H1 (cell line): ENCODE measurements around the gene HMCES. TPM values are rescaled to one million over a fixed set of nuclear protein-coding genes. Genes with fewer than 3 reads are reported as not detected.

Source experiments
- CTCF ChIA-PET: fragments of 300-600 bp; sonication (Branson Sonifier 250); formaldehyde crosslinking; loops from one replicate; lab custom pipeline; 2021; ENCODE audit not compliant: partially characterized antibody; lab: Charles Lee
- POLR2A ChIA-PET: fragments of 300-600 bp; sonication (Branson Sonifier 250); formaldehyde crosslinking; loops from one replicate; lab custom pipeline; 2021; ENCODE audit warnings: inconsistent platforms; ENCODE audit not compliant: partially characterized antibody; lab: Charles Lee
- DNase-seq, 2 experiments: peaks; one replicate each; pipeline versions ENCODE4 v3.0.0 to v3.0.0-alpha.2; 2010 to 2022; ENCODE audit warnings: low spot score in 2 of 2, low read depth in 1 of 2, mixed read lengths in 1 of 2
- FAIRE-seq: peaks from 2 replicates; lab custom pipeline; 2011; peaks lifted over from hg19 to GRCh38; lab: Jason Lieb, UNC
- H2AFZ ChIP-seq: 2 replicates; pipeline ENCODE4 v1.8.1; 2012; ENCODE audit warnings: low read length, inconsistent platforms
- H2AK5ac ChIP-seq: 2 replicates; pipeline ENCODE4 v1.6.1; 2013; ENCODE audit warnings: low read depth, low read length
- H2BK120ac ChIP-seq: replicated peaks from 2 replicates; pipeline ENCODE3; 2013; ENCODE audit warnings: low read depth, low read length, inconsistent platforms
- H2BK12ac ChIP-seq: 2 replicates; pipeline ENCODE4 v1.6.1; 2013; ENCODE audit warnings: low read depth, low read length
- H2BK15ac ChIP-seq: 2 replicates; pipeline ENCODE4 v1.6.1; 2013; ENCODE audit warnings: low read length
- H2BK20ac ChIP-seq: 2 replicates; pipeline ENCODE4 v1.6.1; 2013; ENCODE audit warnings: low read length
- H2BK5ac ChIP-seq: 2 replicates; pipeline ENCODE4 v1.6.1; 2013; ENCODE audit warnings: low read depth, low read length
- H3K14ac ChIP-seq: 2 replicates; pipeline ENCODE4 v1.6.1; 2013; ENCODE audit warnings: inconsistent platforms; ENCODE audit not compliant: insufficient read length
- H3K18ac ChIP-seq: 2 replicates; pipeline ENCODE4 v1.6.1; 2013; ENCODE audit warnings: low read length; ENCODE audit errors: extremely low read depth
- H3K23ac ChIP-seq: 2 replicates; pipeline ENCODE4 v1.6.1; 2013; ENCODE audit warnings: inconsistent platforms; ENCODE audit not compliant: insufficient read length
- H3K23me2 ChIP-seq: 2 replicates; pipeline ENCODE4 v1.6.1; 2013; ENCODE audit warnings: low read depth, low read length
- H3K27ac ChIP-seq: 2 replicates; pipeline ENCODE4 v1.6.1; 2011; ENCODE audit warnings: low read depth, low read length, inconsistent platforms
- H3K27me3 ChIP-seq, 4 experiments: replicated peaks in 1 of 4; 1 replicate in 1 of 4; 2 replicates in 3 of 4; pipeline versions ENCODE4 v1.6.1 to v1.8.1; 2011 to 2013; ENCODE audit warnings: low read length in 3 of 4, mild to moderate bottlenecking in 3 of 4, inconsistent platforms in 2 of 4, mixed read lengths in 2 of 4, moderate library complexity in 1 of 4; ENCODE audit not compliant: control insufficient read depth in 3 of 4, insufficient read depth in 3 of 4; ENCODE audit errors: extremely low read depth in 1 of 4
- H3K36me3 ChIP-seq, 4 experiments: 2 replicates each; pipeline versions ENCODE4 v1.6.1 to v1.8.1; 2011 to 2013; ENCODE audit warnings: mild to moderate bottlenecking in 4 of 4, low read length in 3 of 4, moderate library complexity in 2 of 4, control low read depth in 1 of 4, inconsistent platforms in 1 of 4; ENCODE audit not compliant: insufficient read depth in 4 of 4, control insufficient read depth in 2 of 4
- H3K4ac ChIP-seq: replicated peaks from 2 replicates; pipeline ENCODE3; 2013; ENCODE audit warnings: low read length, low read depth, mixed read lengths, inconsistent platforms; ENCODE audit not compliant: insufficient read length
- H3K4me1 ChIP-seq, 4 experiments: replicated peaks in 1 of 4; 1 replicate in 1 of 4; 2 replicates in 3 of 4; pipeline versions ENCODE4 v1.6.1 to v1.8.1; 2011 to 2013; ENCODE audit warnings: low read length in 3 of 4, inconsistent platforms in 2 of 4, mixed read lengths in 1 of 4; ENCODE audit not compliant: insufficient read depth in 4 of 4, control insufficient read depth in 3 of 4
- H3K4me2 ChIP-seq, 2 experiments: 2 replicates each; pipeline versions ENCODE4 v1.6.1 to v1.8.1; 2011 to 2013; ENCODE audit warnings: low read depth in 2 of 2, low read length in 2 of 2, control low read depth in 1 of 2, inconsistent platforms in 1 of 2, mild to moderate bottlenecking in 1 of 2; ENCODE audit not compliant: insufficient read depth in 1 of 2
- H3K4me3 ChIP-seq, 4 experiments: fragments of 200-600, 300-600 bp in 1 of 4; sonication (generic), shearing (Covaris generic), sonication (Bioruptor Twin) in 1 of 4; 2 replicates each; pipeline versions ENCODE4 v1.5.1 to v1.8.1; 2011 to 2016; ENCODE audit warnings: low read length in 4 of 4, low read depth in 3 of 4, control low read depth in 2 of 4, inconsistent platforms in 2 of 4, mild to moderate bottlenecking in 2 of 4, mixed read lengths in 1 of 4, moderate library complexity in 1 of 4; ENCODE audit not compliant: insufficient read depth in 2 of 4; ENCODE audit errors: extremely low read depth in 1 of 4
- H3K56ac ChIP-seq: replicated peaks from 2 replicates; pipeline ENCODE3; 2013; ENCODE audit warnings: low read depth, mild to moderate bottlenecking, mixed read lengths, low read length, inconsistent platforms; ENCODE audit not compliant: insufficient read length
- H3K79me1 ChIP-seq: 2 replicates; pipeline ENCODE4 v1.6.1; 2013; ENCODE audit warnings: low read depth, low read length, control low read depth
- H3K79me2 ChIP-seq, 2 experiments: 2 replicates each; pipeline versions ENCODE4 v1.6.1 to v1.8.1; 2012 to 2013; ENCODE audit warnings: low read length in 2 of 2, mild to moderate bottlenecking in 2 of 2, inconsistent platforms in 1 of 2; ENCODE audit not compliant: insufficient read depth in 2 of 2, control insufficient read depth in 1 of 2
- H3K9ac ChIP-seq, 4 experiments: replicated peaks in 1 of 4; 1 replicate in 1 of 4; 2 replicates in 3 of 4; pipeline versions ENCODE4 v1.6.1 to v1.8.1; 2011 to 2013; ENCODE audit warnings: low read depth in 3 of 4, low read length in 3 of 4, control low read depth in 2 of 4, mild to moderate bottlenecking in 2 of 4, moderate library complexity in 2 of 4, inconsistent platforms in 1 of 4; ENCODE audit errors: extremely low read depth in 1 of 4
- H3K9me3 ChIP-seq, 2 experiments: 2 replicates each; pipeline versions ENCODE4 v1.6.1 to v1.8.1; 2012 to 2013; ENCODE audit warnings: mild to moderate bottlenecking in 2 of 2, moderate library complexity in 2 of 2, control low read depth in 1 of 2, inconsistent platforms in 1 of 2, low read depth in 1 of 2, low read length in 1 of 2, mixed read lengths in 1 of 2; ENCODE audit not compliant: insufficient read depth in 2 of 2
- H4K20me1 ChIP-seq, 2 experiments: replicated peaks in 1 of 2; 2 replicates each; pipeline versions ENCODE3 to v1.8.1; 2011 to 2013; ENCODE audit warnings: inconsistent platforms in 2 of 2, low read length in 2 of 2, mild to moderate bottlenecking in 1 of 2; ENCODE audit not compliant: insufficient read depth in 2 of 2, control insufficient read depth in 1 of 2
- H4K5ac ChIP-seq: 2 replicates; pipeline ENCODE4 v1.6.1; 2013; ENCODE audit warnings: low read length, low read depth, mixed read lengths, inconsistent platforms; ENCODE audit not compliant: insufficient read length
- H4K8ac ChIP-seq: 2 replicates; pipeline ENCODE4 v1.8.0; 2013; ENCODE audit warnings: mild to moderate bottlenecking, moderate library complexity, low read length, inconsistent platforms; ENCODE audit not compliant: insufficient read depth; ENCODE audit errors: extremely low read depth
- H4K91ac ChIP-seq: replicated peaks from 2 replicates; pipeline ENCODE3; 2013; ENCODE audit warnings: low read length, mixed read lengths, inconsistent platforms; ENCODE audit not compliant: insufficient read length
- CTBP2 ChIP-seq: IDR thresholded peaks from 2 replicates; pipeline ENCODE4 v1.7.0; 2011; ENCODE audit warnings: borderline replicate concordance, mild to moderate bottlenecking, moderate library complexity, mixed read lengths, low read length; ENCODE audit not compliant: insufficient read depth, insufficient read length
- EZH2 ChIP-seq: fragments of 200-600 bp; sonication (generic); IDR thresholded peaks from 2 replicates; pipeline ENCODE4 v1.7.1; 2012; ENCODE audit warnings: low read depth, mild to moderate bottlenecking, moderate library complexity, low read length, inconsistent platforms; ENCODE audit not compliant: severe bottlenecking
- GTF2F1 ChIP-seq: IDR thresholded peaks from 2 replicates; pipeline ENCODE4 v1.6.1; 2012; ENCODE audit warnings: low read depth, low read length, improper control_type of control experiment, borderline replicate concordance
- WGBS, 2 experiments: shearing (Covaris generic) in 1 of 2; methylation state at CpG; one replicate each; pipeline versions ENCODE4 v1.1.6 to v1.1.7; 2013 to 2015; ENCODE audit warnings: low lambda C conversion rate in 2 of 2, mixed read lengths in 2 of 2, inconsistent platforms in 1 of 2, low coverage in 1 of 2, missing lambda C conversion rate in 1 of 2; ENCODE audit not compliant: insufficient replicate concordance in 2 of 2, insufficient coverage in 1 of 2, insufficient read length in 1 of 2; ENCODE audit errors: extremely low coverage in 1 of 2, missing lambda C conversion rate in 1 of 2; 5-methylcytosine and 5-hydroxymethylcytosine counted together
- polyA plus RNA-seq, 7 experiments: library from polyadenylated mRNA; depleted of rRNA in 3 of 7; stranded (reverse) in 5 of 7; unstranded in 2 of 7; fragments of >200 nt in 5 of 7; fragments of 200-250 nt in 2 of 7; gene quantifications; 1 replicate in 5 of 7; 2 replicates in 1 of 7; 4 replicates in 1 of 7; pipeline versions ENCODE4 v1.2.1 to v1.2.3, GENCODE V29; 2011 to 2013; ENCODE audit warnings: missing spikeins in 2 of 7, mixed read lengths in 2 of 7
- total RNA-seq: library from RNA; stranded (reverse); fragmentation: NEBNext Ultra II Directional; extraction: Animal tissue kit (Norgen Biotek cat#: 25700); gene quantifications from 2 replicates; pipeline ENCODE4 v1.2.1, GENCODE V29; 2021

The HMCES gene
- total and polyA plus RNA-seq, 2 of the 8 experiments (the other 6 are each of a cell fraction or from before 2014, with no cell fraction given), result 27.6 to 49.5 TPM

GRCh38 chr3:129333891-129334290 is 55.2 kb downstream of the HMCES start:
- Histone ChIP-seq H3K79me1 (no peaks in the 10 kb centered on the region), H2BK120ac (no peak overlapping the region), H3K18ac (no peak overlapping the region), H2BK15ac (no peak overlapping the region), H3K4ac (no peak overlapping the region), H4K5ac (no peak overlapping the region), H3K79me2 (no peaks in the 10 kb centered on the region), H3K27ac (no peak overlapping the region), H3K4me3 (no peak overlapping the region), H4K8ac (peak overlapping the region; percentile 1; the same call in 1 of the 2 replicates), H3K9me3 (no peaks in the 10 kb centered on the region; a peak in 1 of 4 replicates), H2BK20ac (no peak overlapping the region), H2BK5ac (no peak overlapping the region), H3K23ac (no peak overlapping the region), H4K91ac (no peak overlapping the region), H3K4me1 (no peaks in the 10 kb centered on the region), H3K4me2 (no peak overlapping the region), H2AK5ac (no peak overlapping the region), H3K56ac (no peak overlapping the region), H4K20me1 (no peaks in the 10 kb centered on the region), H3K27me3 (peaks cover 0 to 3% (median 0%) of the 10 kb centered on the region in 4 experiments; a peak in 1 of 7 replicates), H3K36me3 (no peaks in the 10 kb centered on the region), H3K14ac (no peak overlapping the region), H2AFZ (no peak overlapping the region), H3K23me2 (no peaks in the 10 kb centered on the region), H2BK12ac (no peak overlapping the region), H3K9ac (no peak overlapping the region)
- CTCF ChIA-PET, result interaction anchor here (1.1 to 2.9 kb wide), 3 partner anchors 17 to 45 kb away, joined by 4 to 12 read pairs (median 6); a partner anchor contains a TSS
- POLR2A ChIA-PET, result interaction anchor here (1.0 to 2.4 kb wide), 3 partner anchors 15 to 49 kb away, joined by 3 to 18 read pairs (median 5); a partner anchor contains a TSS
- TF ChIP-seq EZH2 (no peak), GTF2F1 (no peak), CTBP2 (no peak)
- FAIRE-seq, result no peak
- DNase-seq, result no peak
- WGBS, 2 experiments, result 91% methylated on average over 5 of the region's 5 CpGs; no CpG with 5 or more reads in 1 of the 2 experiments
